Inferior parietal cortex (tissue), 1 donor: ENCODE measurements around the gene RAI1.

Experiments
- DNase-seq: peaks from one replicate; pipeline ENCODE4 v3.0.0-alpha.2; 2016; ENCODE audit errors: extremely low spot score

The RAI1 gene

GRCh38 chr17:17714879-17715278 lies 33.6 kb downstream of the RAI1 start:
- no peak for DNase-seq

GRCh38 chr17:17716837-17717523 lies 35.7 kb downstream of the RAI1 start:
- no peak for DNase-seq

- DNase-seq: no peak
Observed at GRCh38 chr17:17718251-17718650, 37.0 kb downstream of the RAI1 start.

- DNase-seq: no peak
Observed at GRCh38 chr17:17719199-17719940, 38.1 kb downstream of the RAI1 start.

GRCh38 chr17:17719966-17720543 lies 38.8 kb downstream of the RAI1 start:
- DNase-seq: no peak

GRCh38 chr17:17721140-17721668 lies 39.9 kb downstream of the RAI1 start:
- no peak for DNase-seq

- DNase-seq: no peak
Observed at GRCh38 chr17:17722081-17722905, 41.0 kb downstream of the RAI1 start.

GRCh38 chr17:17722906-17723353 lies 41.7 kb downstream of the RAI1 start:
- no peak for DNase-seq

- DNase-seq: peak; percentile 43
Observed at GRCh38 chr17:17723354-17724261, 42.4 kb downstream of the RAI1 start.

- DNase-seq: no peak
Observed at GRCh38 chr17:17724307-17725010, 43.2 kb downstream of the RAI1 start.

- no peak for DNase-seq
Observed at GRCh38 chr17:17725011-17725751, 43.9 kb downstream of the RAI1 start.

GRCh38 chr17:17725752-17726457 lies 44.6 kb downstream of the RAI1 start:
- DNase-seq: no peak

GRCh38 chr17:17726458-17727060 lies 45.3 kb downstream of the RAI1 start:
- DNase-seq: no peak

GRCh38 chr17:17727111-17727659 lies 45.9 kb downstream of the RAI1 start:
- DNase-seq: no peak

- no peak for DNase-seq
Observed at GRCh38 chr17:17728146-17728545, 46.9 kb downstream of the RAI1 start.

GRCh38 chr17:17728550-17729251 lies 47.4 kb downstream of the RAI1 start:
- DNase-seq: no peak

- DNase-seq: peak; percentile 53
Observed at GRCh38 chr17:17729620-17730249, 48.5 kb downstream of the RAI1 start.
